IMR-90 (cell line): Measurements from ENCODE around the gene RIMBP2.

ENCODE experiments used
- BHLHE40 ChIP-seq: fragments of 150-350 bp; IDR thresholded peaks from 2 replicates; pipeline ENCODE4 v1.6.1; 2016; ENCODE audit warnings: mild to moderate bottlenecking, low read depth, low read length
- CEBPB ChIP-seq: IDR thresholded peaks from 2 replicates; pipeline ENCODE4 v1.6.1; 2012; ENCODE audit warnings: low read depth, low read length, improper control_type of control experiment
- CHD1 ChIP-seq: IDR thresholded peaks from 2 replicates; pipeline ENCODE4 v1.6.1; 2012; ENCODE audit warnings: low read depth, low read length, improper control_type of control experiment
- CTCF ChIP-seq: conservative IDR thresholded peaks from 2 replicates; pipeline ENCODE4 v1.5.1; 2012; ENCODE audit warnings: mild to moderate bottlenecking, low read depth, low read length, improper control_type of control experiment
- ELK1 ChIP-seq: fragments of 150-350 bp; IDR thresholded peaks from 2 replicates; pipeline ENCODE4 v1.6.1; 2016; ENCODE audit warnings: low read depth, mild to moderate bottlenecking, low read length, moderate library complexity, borderline replicate concordance
- FOS ChIP-seq: fragments of 150-350 bp; IDR thresholded peaks from 2 replicates; pipeline ENCODE4 v1.6.1; 2016; ENCODE audit warnings: low read depth, low read length
- MAFK ChIP-seq: IDR thresholded peaks from 2 replicates; pipeline ENCODE4 v1.6.1; 2012; ENCODE audit warnings: low read depth, low read length, improper control_type of control experiment
- MXI1 ChIP-seq: IDR thresholded peaks from 2 replicates; pipeline ENCODE4 v1.6.1; 2012; ENCODE audit warnings: low read depth, mild to moderate bottlenecking, low read length, moderate library complexity, borderline replicate concordance
- POLR2A ChIP-seq: IDR thresholded peaks from 2 replicates; pipeline ENCODE4 v1.6.1; 2012; ENCODE audit warnings: mild to moderate bottlenecking, low read depth, low read length
- RAD21 ChIP-seq: IDR thresholded peaks from 2 replicates; pipeline ENCODE4 v1.6.1; 2012; ENCODE audit warnings: low read length, improper control_type of control experiment
- RCOR1 ChIP-seq: IDR thresholded peaks from 2 replicates; pipeline ENCODE4 v1.6.1; 2012; ENCODE audit warnings: mild to moderate bottlenecking, low read length, improper control_type of control experiment; ENCODE audit not compliant: insufficient replicate concordance
- RFX5 ChIP-seq: IDR thresholded peaks from 2 replicates; pipeline ENCODE4 v1.8.0; 2012; ENCODE audit warnings: low read depth, mild to moderate bottlenecking, low read length, moderate library complexity
- SMC3 ChIP-seq: fragments of 150-350 bp; IDR thresholded peaks from 2 replicates; pipeline ENCODE4 v1.6.1; 2016; ENCODE audit warnings: low read depth, mild to moderate bottlenecking, antibody characterized with exemption, low read length, moderate library complexity
- USF2 ChIP-seq: fragments of 150-350 bp; IDR thresholded peaks from 2 replicates; pipeline ENCODE4 v1.6.1; 2017; ENCODE audit warnings: mild to moderate bottlenecking, antibody characterized with exemption, low read length, low read depth

GRCh38 chr12:130633771-130634170 is 82.3 kb downstream of the RIMBP2 start:
- TF ChIP-seq CTCF (no peak), SMC3 (no peak), CEBPB (no peak), POLR2A (no peak), RCOR1 (no peak), ELK1 (no peak), RFX5 (no peak), CHD1 (no peak), MAFK (no peak), RAD21 (no peak), USF2 (no peak), FOS (no peak), MXI1 (no peak), BHLHE40 (no peak)
